ENCODE data around the gene ARMC2.

ARMC2 gene

GRCh38 chr6:108983151-108983550 is 134.9 kb downstream of the ARMC2 start:
- TF ChIP-seq CTCF (IDR thresholded peaks at IDR 0.05; ENCODE audit: low read length) (no peak), EZH2 (IDR thresholded peaks at IDR 0.05; ENCODE audit: borderline replicate concordance, low read length) (no peak)
- Histone ChIP-seq H3K36me3 (ENCODE audit: insufficient read depth, low read length) (peaks cover 11% of the 10 kb centered on the region; the same call in 1 of the 2 replicates), H3K27me3 (ENCODE audit: insufficient read depth, low read length) (no peaks in the 10 kb centered on the region), H3K79me2 (ENCODE audit: insufficient read depth, low read length) (no peaks in the 10 kb centered on the region), H3K4me2 (ENCODE audit: low read length) (no peak overlapping the region), H3K9me3 (ENCODE audit: low read length) (no peaks in the 10 kb centered on the region), H3K9ac (ENCODE audit: low read length) (no peak overlapping the region), H3F3A (ENCODE audit: insufficient read depth, low read length) (no peaks in the 10 kb centered on the region), H3K9me2 (ENCODE audit: low read depth, low read length) (no peaks in the 10 kb centered on the region), H3K4me3 (ENCODE audit: low read depth, low read length, poor library complexity, severe bottlenecking) (no peak overlapping the region), H2AFZ (ENCODE audit: low read length) (no peak overlapping the region), H3K27ac (ENCODE audit: low read depth, low read length, poor library complexity, severe bottlenecking) (no peak overlapping the region), H3K4me1 (ENCODE audit: insufficient read depth, low read length, severe bottlenecking) (no peaks in the 10 kb centered on the region), H4K20me1 (ENCODE audit: insufficient read depth, low read length) (no peaks in the 10 kb centered on the region)

GRCh38 chr6:108985301-108985700 is 137.1 kb downstream of the ARMC2 start:
- Histone ChIP-seq H3K27ac (ENCODE audit: low read depth, low read length, poor library complexity, severe bottlenecking) (no peak overlapping the region), H3K27me3 (ENCODE audit: insufficient read depth, low read length) (no peaks in the 10 kb centered on the region), H3K9ac (ENCODE audit: low read length) (no peak overlapping the region), H3K79me2 (ENCODE audit: insufficient read depth, low read length) (no peaks in the 10 kb centered on the region), H3K9me2 (ENCODE audit: low read depth, low read length) (no peaks in the 10 kb centered on the region), H3K9me3 (ENCODE audit: low read length) (no peaks in the 10 kb centered on the region), H2AFZ (ENCODE audit: low read length) (no peak overlapping the region), H3K4me3 (ENCODE audit: low read depth, low read length, poor library complexity, severe bottlenecking) (no peak overlapping the region), H3K36me3 (ENCODE audit: insufficient read depth, low read length) (peaks cover 23% of the 10 kb centered on the region; the same call in 1 of the 2 replicates), H3F3A (ENCODE audit: insufficient read depth, low read length) (no peaks in the 10 kb centered on the region), H3K4me2 (ENCODE audit: low read length) (no peak overlapping the region), H3K4me1 (ENCODE audit: insufficient read depth, low read length, severe bottlenecking) (no peaks in the 10 kb centered on the region), H4K20me1 (ENCODE audit: insufficient read depth, low read length) (no peaks in the 10 kb centered on the region)
- TF ChIP-seq EZH2 (IDR thresholded peaks at IDR 0.05; ENCODE audit: borderline replicate concordance, low read length) (no peak), CTCF (IDR thresholded peaks at IDR 0.05; ENCODE audit: low read length) (no peak)

- H3K36me3 ChIP-seq (ENCODE audit: insufficient read depth, low read length), result peaks cover 35% of the 10 kb centered on the region; the same call in 1 of the 2 replicates
- no peak overlapping the region for H3K27ac ChIP-seq (ENCODE audit: low read depth, low read length, poor library complexity, severe bottlenecking)
- no peaks in the 10 kb centered on the region for H3K79me2 ChIP-seq (ENCODE audit: insufficient read depth, low read length)
- H3K27me3 ChIP-seq (ENCODE audit: insufficient read depth, low read length), result no peaks in the 10 kb centered on the region
- H3K9ac ChIP-seq (ENCODE audit: low read length), result no peak overlapping the region
- H2AFZ ChIP-seq (ENCODE audit: low read length), result no peak overlapping the region
- H3K4me3 ChIP-seq (ENCODE audit: low read depth, low read length, poor library complexity, severe bottlenecking), result no peak overlapping the region
- H3K4me1 ChIP-seq (ENCODE audit: insufficient read depth, low read length, severe bottlenecking), result no peaks in the 10 kb centered on the region
- H3K9me2 ChIP-seq (ENCODE audit: low read depth, low read length), result no peaks in the 10 kb centered on the region
- no peak for TF ChIP-seq EZH2 (IDR thresholded peaks at IDR 0.05; ENCODE audit: borderline replicate concordance, low read length)
- TF ChIP-seq CTCF (IDR thresholded peaks at IDR 0.05; ENCODE audit: low read length), result no peak
- H3F3A ChIP-seq (ENCODE audit: insufficient read depth, low read length), result no peaks in the 10 kb centered on the region
- H4K20me1 ChIP-seq (ENCODE audit: insufficient read depth, low read length), result no peaks in the 10 kb centered on the region
- no peak overlapping the region for H3K4me2 ChIP-seq (ENCODE audit: low read length)
- no peaks in the 10 kb centered on the region for H3K9me3 ChIP-seq (ENCODE audit: low read length)
Measured at GRCh38 chr6:108987156-108987555, 138.9 kb downstream of the ARMC2 start.

Data from OCI-LY1 (cell line).